Activated CD4-positive, alpha-beta T cell treated with anti-CD3 and anti-CD28 coated beads for 36 hours (primary cell): ENCODE data around the gene PRR30. TPM values are rescaled to one million over a fixed set of nuclear protein-coding genes. Genes with fewer than 3 reads are reported as not detected.

ENCODE experiments used
- ATAC-seq: fragments of 200-7000 bp; cut with Tn5 transposase; one replicate; pipeline ENCODE4 v1.10.0; 2021; ENCODE audit warnings: mild to moderate bottlenecking, moderate library complexity
- CTCF ChIA-PET: fragments of 350-600 bp; sonication (Branson Sonifier 250); formaldehyde crosslinking; loops from one replicate; lab custom pipeline; 2021; ENCODE audit warnings: antibody characterized with exemption; lab: Charles Lee
- POLR2A ChIA-PET: fragments of 350-600 bp; sonication (Branson Sonifier 250); formaldehyde crosslinking; loops from one replicate; lab custom pipeline; 2021; ENCODE audit warnings: antibody characterized with exemption, inconsistent platforms; lab: Charles Lee
- DNase-seq: peaks from one replicate; pipeline ENCODE4 v3.0.0-alpha.2; 2020
- H3K27ac Mint-ChIP-seq: one replicate; pipeline ENCODE4 v1.8.0; 2021; ENCODE audit warnings: mixed read lengths
- H3K27me3 Mint-ChIP-seq: one replicate; pipeline ENCODE4 v1.8.0; 2021; ENCODE audit warnings: mixed read lengths
- H3K36me3 Mint-ChIP-seq: one replicate; pipeline ENCODE4 v1.8.0; 2021; ENCODE audit warnings: low read depth, mixed read lengths
- H3K4me1 Mint-ChIP-seq: one replicate; pipeline ENCODE4 v1.8.0; 2021; ENCODE audit warnings: mixed read lengths
- H3K4me3 Mint-ChIP-seq: one replicate; pipeline ENCODE4 v1.8.0; 2021; ENCODE audit warnings: mild to moderate bottlenecking, moderate library complexity, mixed read lengths
- H3K9me3 Mint-ChIP-seq: one replicate; pipeline ENCODE4 v1.8.0; 2021; ENCODE audit warnings: low read depth, mixed read lengths
- intact Hi-C, 2 experiments: fragments of 100-400 bp; cut with DNase I in 1 of 2; cut with micrococcal nuclease in 1 of 2; formaldehyde crosslinking; loops; one replicate each; pipeline versions ENCODE4 v1.14.2 to v1.15.1; 2022 to 2024; cut with DNase I, micrococcal nuclease
- total RNA-seq, 2 experiments: library from RNA; stranded (reverse); gene quantifications; one replicate each; pipeline ENCODE4 v1.2.3, GENCODE V29; 2021

Gene PRR30
- total RNA-seq, 2 experiments from 2014 or later: not detected

DNA sequence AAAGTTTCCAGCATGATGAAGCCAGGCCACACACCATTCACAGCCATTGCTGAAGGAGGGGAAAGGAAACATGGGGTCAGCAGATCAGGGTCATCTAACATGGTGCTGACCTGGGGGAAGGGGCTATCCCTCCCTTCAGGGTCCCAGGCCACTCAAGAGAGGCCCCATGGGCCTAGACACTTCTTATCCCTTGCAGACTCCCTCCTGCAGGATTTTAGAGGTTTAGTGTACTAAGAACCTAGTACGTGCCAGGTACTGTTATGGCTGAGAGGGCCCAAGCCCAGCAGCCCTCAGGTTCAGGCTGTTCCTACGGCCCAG, 43.8 kb downstream of the PRR30 start:
- Mint-ChIP-seq H3K27ac (no peak overlapping the region), H3K4me3 (no peak overlapping the region), H3K9me3 (no peaks in the 10 kb centered on the region), H3K4me1 (peaks cover 10% of the 10 kb centered on the region), H3K36me3 (peaks cover 6% of the 10 kb centered on the region), H3K27me3 (no peaks in the 10 kb centered on the region)
- intact Hi-C loops: loop anchor here in 1 of 2 experiments (5.0 kb wide), 3 partner anchors 97 to 207 kb away; partner anchors contain the start of genes ATRAID and SLC5A6
- ChIA-PET CTCF (interaction anchor here (0.6 to 2.7 kb wide), 5 partner anchors 8 to 184 kb away, joined by 3 to 18 read pairs (median 4); partner anchors contain the start of genes KHK and OST4), POLR2A (no interaction called here)
- ATAC-seq (no peak), DNase-seq (no peak)

DNA sequence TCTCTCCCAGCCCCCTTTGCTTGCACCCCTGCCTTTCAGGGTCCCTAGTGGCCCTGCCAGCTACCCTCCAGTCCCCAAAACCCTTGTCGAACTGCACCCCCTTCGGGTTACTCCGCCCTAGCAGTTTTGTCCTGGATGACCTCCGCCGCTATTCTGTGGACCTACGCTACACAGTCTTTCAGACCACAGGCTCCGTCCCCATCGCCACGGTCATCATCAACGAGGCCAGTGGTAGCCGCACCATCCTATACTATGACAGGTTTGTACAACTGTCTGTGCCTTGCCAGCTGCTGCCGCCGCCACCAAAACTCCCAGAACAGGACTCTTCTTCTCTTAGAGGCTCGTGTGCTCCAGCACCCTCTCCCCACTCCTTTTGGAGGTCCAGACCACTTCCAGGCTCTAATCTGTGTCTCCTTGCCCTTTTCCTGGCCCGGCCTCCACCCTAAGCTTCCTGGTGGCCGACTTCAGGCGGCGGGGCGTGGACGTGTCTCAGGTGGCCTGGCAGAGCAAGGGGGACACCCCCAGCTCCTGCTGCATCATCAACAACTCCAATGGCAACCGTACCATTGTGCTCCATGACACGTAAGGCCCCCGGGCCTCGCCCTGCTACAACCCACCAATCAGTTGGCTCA, 44.7 kb downstream of the PRR30 start:
- no peaks in the 10 kb centered on the region for H3K9me3 Mint-ChIP-seq
- DNase-seq: no peak
- no peak overlapping the region for H3K27ac Mint-ChIP-seq
- H3K36me3 Mint-ChIP-seq: peaks cover 2% of the 10 kb centered on the region
- H3K4me3 Mint-ChIP-seq: no peak overlapping the region
- POLR2A ChIA-PET: interaction anchor here (0.6 kb wide), 1 partner anchor 142 kb away, joined by 3 read pairs; no protein-coding TSS in a partner anchor
- ATAC-seq: no peak
- intact Hi-C loops: no loop called here
- CTCF ChIA-PET: interaction anchor here (0.6 to 2.7 kb wide), 4 partner anchors 13 to 202 kb away, joined by 3 to 18 read pairs (median 5); no protein-coding TSS in a partner anchor
- H3K27me3 Mint-ChIP-seq: no peaks in the 10 kb centered on the region
- H3K4me1 Mint-ChIP-seq: peaks cover 12% of the 10 kb centered on the region

DNA sequence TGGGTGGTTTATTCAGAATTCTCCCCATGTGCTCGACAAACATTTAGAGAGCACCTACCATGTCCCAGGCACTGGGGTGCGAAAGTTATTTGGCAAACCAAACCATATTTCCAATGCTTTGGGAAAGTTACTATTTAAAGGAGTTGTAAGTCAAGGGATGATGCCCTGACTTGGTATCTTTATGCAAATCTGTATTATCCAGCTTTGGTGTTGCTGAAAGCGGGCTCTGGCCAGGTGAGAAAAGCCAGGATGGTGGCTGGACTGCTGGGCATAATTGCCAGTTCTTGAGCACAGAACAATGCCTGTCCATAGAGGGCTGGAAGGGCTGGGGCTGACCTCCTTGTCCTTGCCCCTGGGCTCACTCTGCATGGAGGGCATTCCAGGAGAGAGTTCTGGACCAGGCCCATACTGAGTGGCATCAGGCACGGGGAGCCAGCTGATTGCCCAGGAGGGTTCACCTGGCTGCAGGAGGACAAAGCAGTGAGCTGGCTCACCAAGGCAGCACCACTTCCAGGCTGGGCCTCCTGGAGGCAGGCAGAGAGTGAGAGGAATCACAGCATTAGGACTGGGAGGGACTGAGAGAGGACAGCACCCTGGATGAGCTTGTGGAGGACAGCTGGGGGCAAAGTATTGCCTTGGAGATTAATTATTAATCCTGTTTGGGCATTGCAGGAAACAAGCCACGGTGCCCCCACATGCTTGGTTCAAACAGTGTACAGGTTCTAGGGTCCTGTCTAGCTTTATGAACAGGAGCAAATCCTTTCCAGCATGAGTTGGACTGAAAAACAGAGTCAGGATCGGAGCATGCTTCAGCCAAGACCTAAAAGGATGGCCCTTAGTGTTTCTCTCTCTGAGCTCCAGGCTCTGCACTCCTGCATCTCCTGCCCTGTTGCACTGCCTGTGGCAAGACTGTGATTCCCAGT, 45.5 kb downstream of the PRR30 start:
- Mint-ChIP-seq H3K27ac (no peak overlapping the region), H3K4me3 (no peak overlapping the region), H3K27me3 (no peaks in the 10 kb centered on the region), H3K36me3 (no peaks in the 10 kb centered on the region), H3K4me1 (peaks cover 12% of the 10 kb centered on the region), H3K9me3 (no peaks in the 10 kb centered on the region)
- CTCF ChIA-PET: interaction anchor here (0.6 to 1.1 kb wide), 7 partner anchors 12 to 211 kb away, joined by 3 to 6 read pairs (median 3); no protein-coding TSS in a partner anchor
- POLR2A ChIA-PET: no interaction called here
- DNase-seq (no peak), ATAC-seq (no peak)
- intact Hi-C loops: no loop called here

- H3K9me3 Mint-ChIP-seq: no peaks in the 10 kb centered on the region
- ATAC-seq (no peak), DNase-seq (no peak)
- H3K36me3 Mint-ChIP-seq: no peaks in the 10 kb centered on the region
- intact Hi-C loops: no loop called here
- H3K27ac Mint-ChIP-seq: no peak overlapping the region
- no peaks in the 10 kb centered on the region for H3K27me3 Mint-ChIP-seq
- POLR2A ChIA-PET: no interaction called here
- H3K4me3 Mint-ChIP-seq: no peak overlapping the region
- H3K4me1 Mint-ChIP-seq: peaks cover 12% of the 10 kb centered on the region
- CTCF ChIA-PET: interaction anchor here (0.6 to 1.1 kb wide), 4 partner anchors 20 to 212 kb away, joined by 3 to 4 read pairs (median 3); no protein-coding TSS in a partner anchor
Observed at GRCh38 chr2:27092696-27093429, 46.3 kb downstream of the PRR30 start.

DNA sequence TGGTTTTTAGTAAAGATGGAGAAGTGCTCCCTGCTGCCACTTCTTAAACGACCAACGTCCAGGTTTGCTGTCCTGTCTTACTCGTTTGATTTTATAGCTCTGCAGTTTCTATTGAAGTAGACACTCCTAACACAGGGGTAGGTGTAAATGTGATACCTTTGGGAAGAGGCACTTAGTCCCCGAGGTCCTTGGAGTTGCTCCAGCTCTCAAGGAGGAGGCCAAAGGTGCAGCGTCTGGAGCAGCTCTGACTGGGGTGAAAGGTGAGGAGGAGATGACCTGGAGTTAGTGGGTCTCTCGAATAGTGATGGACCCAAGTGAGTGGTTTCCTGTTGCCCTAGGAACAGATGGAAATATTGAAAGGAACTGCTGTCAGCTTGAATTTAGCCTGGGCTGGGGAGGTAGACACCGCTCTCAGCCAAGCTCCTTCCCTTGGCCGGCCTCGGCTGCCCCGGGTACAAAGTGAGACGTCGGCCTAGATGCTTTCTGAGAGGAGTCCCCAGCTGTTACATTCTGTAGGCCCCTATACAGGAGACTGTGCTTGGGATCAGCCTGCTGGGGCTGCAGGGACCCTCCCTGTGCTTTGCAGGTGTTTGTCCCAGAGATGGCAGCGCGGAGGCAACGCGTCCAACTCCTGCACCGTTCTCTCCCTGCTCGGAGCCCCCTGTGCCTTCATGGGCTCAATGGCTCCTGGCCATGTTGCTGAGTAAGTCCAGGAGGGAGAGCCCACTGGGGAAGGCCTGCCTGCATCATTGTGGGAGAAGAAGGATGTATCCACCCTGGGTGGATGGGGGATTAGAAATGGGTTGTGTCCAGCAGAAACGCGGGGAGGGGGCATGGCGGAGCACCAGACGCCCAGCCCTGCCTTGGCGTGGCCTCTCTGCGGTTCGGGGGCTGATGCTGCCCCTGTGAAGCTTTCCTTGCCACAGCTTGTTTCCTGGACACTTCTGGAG, 47.2 kb downstream of the PRR30 start:
- Mint-ChIP-seq H3K4me1 (peaks cover 19% of the 10 kb centered on the region), H3K27me3 (no peaks in the 10 kb centered on the region), H3K36me3 (no peaks in the 10 kb centered on the region), H3K9me3 (no peaks in the 10 kb centered on the region), H3K4me3 (no peak overlapping the region), H3K27ac (no peak overlapping the region)
- POLR2A ChIA-PET: no interaction called here
- intact Hi-C loops: no loop called here
- CTCF ChIA-PET: interaction anchor here (0.9 kb wide), 1 partner anchor 149 kb away, joined by 5 read pairs; no protein-coding TSS in a partner anchor
- DNase-seq (no peak), ATAC-seq (no peak)

GRCh38 chr2:27089111-27089954, 49.9 kb downstream of the PRR30 start:
- no peak overlapping the region for H3K4me3 Mint-ChIP-seq
- ATAC-seq: no peak
- H3K36me3 Mint-ChIP-seq: no peaks in the 10 kb centered on the region
- DNase-seq: no peak
- peaks cover 18% of the 10 kb centered on the region for H3K4me1 Mint-ChIP-seq
- intact Hi-C loops: loop anchor here in 1 of 2 experiments (5.0 kb wide), 1 partner anchor 127 kb away; no protein-coding TSS in a partner anchor
- no peaks in the 10 kb centered on the region for H3K9me3 Mint-ChIP-seq
- CTCF ChIA-PET: interaction anchor here (0.8 to 2.5 kb wide), 4 partner anchors 9 to 182 kb away, joined by 3 to 12 read pairs (median 3); no protein-coding TSS in a partner anchor
- no peak overlapping the region for H3K27ac Mint-ChIP-seq
- POLR2A ChIA-PET: no interaction called here
- H3K27me3 Mint-ChIP-seq: no peaks in the 10 kb centered on the region

- intact Hi-C loops: loop anchor here in 1 of 2 experiments (5.0 kb wide), 1 partner anchor 126 kb away; no protein-coding TSS in a partner anchor
- H3K27me3 Mint-ChIP-seq: no peaks in the 10 kb centered on the region
- no peak overlapping the region for H3K4me3 Mint-ChIP-seq
- DNase-seq (no peak), ATAC-seq (no peak)
- POLR2A ChIA-PET: no interaction called here
- no peaks in the 10 kb centered on the region for H3K36me3 Mint-ChIP-seq
- H3K9me3 Mint-ChIP-seq: no peaks in the 10 kb centered on the region
- peaks cover 18% of the 10 kb centered on the region for H3K4me1 Mint-ChIP-seq
- no peak overlapping the region for H3K27ac Mint-ChIP-seq
- CTCF ChIA-PET: interaction anchor here (0.6 to 2.5 kb wide), 6 partner anchors 11 to 148 kb away, joined by 3 to 13 read pairs (median 3); partner anchors contain the start of gene AGBL5
Observed at GRCh38 chr2:27088634-27089033, 50.6 kb downstream of the PRR30 start.

- H3K4me1 Mint-ChIP-seq: peaks cover 18% of the 10 kb centered on the region
- no peaks in the 10 kb centered on the region for H3K36me3 Mint-ChIP-seq
- intact Hi-C loops: loop anchor here in 1 of 2 experiments (5.0 kb wide), 1 partner anchor 126 kb away; no protein-coding TSS in a partner anchor
- ChIA-PET POLR2A (interaction anchor here (0.6 kb wide), 1 partner anchor 107 kb away, joined by 5 read pairs; no protein-coding TSS in a partner anchor), CTCF (interaction anchor here (0.7 to 2.5 kb wide), 15 partner anchors 9 to 215 kb away, joined by 3 to 14 read pairs (median 4); partner anchors contain the start of genes AGBL5 and OST4)
- DNase-seq (no peak), ATAC-seq (no peak)
- no peaks in the 10 kb centered on the region for H3K27me3 Mint-ChIP-seq
- no peaks in the 10 kb centered on the region for H3K9me3 Mint-ChIP-seq
- no peak overlapping the region for H3K27ac Mint-ChIP-seq
- H3K4me3 Mint-ChIP-seq: peak overlapping the region; percentile 77
Observed at GRCh38 chr2:27087823-27088410, 51.3 kb downstream of the PRR30 start.
